T follicular helper cell (primary cell): ENCODE data around the gene PRKACG.

Source experiments
- DNase-seq: peaks from one replicate; pipeline ENCODE4 v3.0.0-alpha.2; 2020; ENCODE audit warnings: low read depth

PRKACG gene

GRCh38 chr9:68983522-68984424 lies 30.1 kb downstream of the PRKACG start:
- no peak for DNase-seq

GRCh38 chr9:68983008-68983411 lies 30.9 kb downstream of the PRKACG start:
- DNase-seq: no peak

- DNase-seq: no peak
Observed at GRCh38 chr9:68981789-68982188, 32.1 kb downstream of the PRKACG start.

- DNase-seq: no peak
Observed at GRCh38 chr9:68980341-68980914, 33.5 kb downstream of the PRKACG start.

GRCh38 chr9:68979538-68980314 lies 34.2 kb downstream of the PRKACG start:
- no peak for DNase-seq

- no peak for DNase-seq
Observed at GRCh38 chr9:68978501-68978900, 35.4 kb downstream of the PRKACG start.

- no peak for DNase-seq
Observed at GRCh38 chr9:68978066-68978465, 35.8 kb downstream of the PRKACG start.

GRCh38 chr9:68975365-68976043 lies 38.4 kb downstream of the PRKACG start:
- no peak for DNase-seq

GRCh38 chr9:68974901-68975300 lies 39.0 kb downstream of the PRKACG start:
- DNase-seq: no peak

GRCh38 chr9:68974431-68974830 lies 39.5 kb downstream of the PRKACG start:
- no peak for DNase-seq

GRCh38 chr9:68973619-68974018 lies 40.3 kb downstream of the PRKACG start:
- DNase-seq: no peak

GRCh38 chr9:68970151-68970550 lies 43.8 kb downstream of the PRKACG start:
- no peak for DNase-seq

GRCh38 chr9:68969538-68969937 lies 44.4 kb downstream of the PRKACG start:
- DNase-seq: no peak

GRCh38 chr9:68967800-68968199 lies 46.1 kb downstream of the PRKACG start:
- no peak for DNase-seq

GRCh38 chr9:68966496-68966944 lies 47.4 kb downstream of the PRKACG start:
- no peak for DNase-seq

GRCh38 chr9:68964765-68965164 lies 49.1 kb downstream of the PRKACG start:
- DNase-seq: no peak

GRCh38 chr9:68964102-68964541 lies 49.8 kb downstream of the PRKACG start:
- no peak for DNase-seq

GRCh38 chr9:68963416-68963815 lies 50.5 kb downstream of the PRKACG start:
- no peak for DNase-seq
